ENCODE data around the gene TRAPPC1.

DNA sequence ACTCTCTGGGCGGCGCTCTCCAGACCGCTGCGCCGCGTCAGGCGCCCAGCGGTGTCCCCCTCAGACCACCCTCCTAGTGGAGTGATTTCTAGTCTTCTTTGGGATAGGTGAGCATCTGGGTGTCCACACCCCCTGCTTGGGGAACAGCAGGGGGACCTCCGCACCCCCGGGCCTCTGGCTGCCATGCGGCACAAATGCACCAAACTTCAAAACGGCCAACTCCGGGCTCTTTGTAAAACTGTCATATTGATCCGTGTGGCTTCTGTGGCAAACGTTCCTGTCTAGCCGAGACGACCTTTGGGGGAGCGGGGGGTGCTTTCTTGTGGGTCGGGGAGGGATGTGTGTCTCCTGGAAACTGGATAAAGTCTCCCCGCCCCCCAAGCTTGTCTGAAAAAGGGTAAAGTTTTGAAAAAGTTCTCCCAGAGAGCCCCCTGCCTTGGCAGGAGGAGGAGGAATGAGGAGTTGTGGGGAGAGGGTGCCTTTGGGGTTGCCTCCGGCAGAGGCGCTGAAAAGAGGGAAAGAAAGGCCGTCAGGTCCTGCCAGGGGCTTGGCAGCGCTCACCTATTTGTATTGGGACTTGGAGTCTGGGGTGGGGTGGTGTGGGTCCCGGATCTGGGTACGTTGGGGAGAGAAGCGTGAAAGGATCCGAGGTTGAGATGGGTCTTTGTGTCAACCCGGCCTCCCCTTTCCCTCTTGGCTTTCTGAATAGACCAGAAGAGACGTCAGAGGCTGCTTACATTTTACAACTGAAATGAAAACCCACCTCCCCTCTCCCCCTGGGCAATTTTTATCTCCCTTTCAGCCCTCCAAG, 45.3 kb downstream of the TRAPPC1 start:
- no peak for TF ChIP-seq TAF1 (IDR thresholded peaks at IDR 0.05; ENCODE audit: borderline replicate concordance, insufficient read depth, low read length)
- TF ChIP-seq SIN3A (IDR thresholded peaks at IDR 0.05; ENCODE audit: borderline replicate concordance, insufficient read depth, low read length) = no peak; the same call in 1 of the 2 replicates
- no peak; the same call in 1 of the 2 replicates for TF ChIP-seq POLR2AphosphoS5 (IDR thresholded peaks at IDR 0.05; ENCODE audit: low read depth, low read length)
- TF ChIP-seq, protein P1, sequence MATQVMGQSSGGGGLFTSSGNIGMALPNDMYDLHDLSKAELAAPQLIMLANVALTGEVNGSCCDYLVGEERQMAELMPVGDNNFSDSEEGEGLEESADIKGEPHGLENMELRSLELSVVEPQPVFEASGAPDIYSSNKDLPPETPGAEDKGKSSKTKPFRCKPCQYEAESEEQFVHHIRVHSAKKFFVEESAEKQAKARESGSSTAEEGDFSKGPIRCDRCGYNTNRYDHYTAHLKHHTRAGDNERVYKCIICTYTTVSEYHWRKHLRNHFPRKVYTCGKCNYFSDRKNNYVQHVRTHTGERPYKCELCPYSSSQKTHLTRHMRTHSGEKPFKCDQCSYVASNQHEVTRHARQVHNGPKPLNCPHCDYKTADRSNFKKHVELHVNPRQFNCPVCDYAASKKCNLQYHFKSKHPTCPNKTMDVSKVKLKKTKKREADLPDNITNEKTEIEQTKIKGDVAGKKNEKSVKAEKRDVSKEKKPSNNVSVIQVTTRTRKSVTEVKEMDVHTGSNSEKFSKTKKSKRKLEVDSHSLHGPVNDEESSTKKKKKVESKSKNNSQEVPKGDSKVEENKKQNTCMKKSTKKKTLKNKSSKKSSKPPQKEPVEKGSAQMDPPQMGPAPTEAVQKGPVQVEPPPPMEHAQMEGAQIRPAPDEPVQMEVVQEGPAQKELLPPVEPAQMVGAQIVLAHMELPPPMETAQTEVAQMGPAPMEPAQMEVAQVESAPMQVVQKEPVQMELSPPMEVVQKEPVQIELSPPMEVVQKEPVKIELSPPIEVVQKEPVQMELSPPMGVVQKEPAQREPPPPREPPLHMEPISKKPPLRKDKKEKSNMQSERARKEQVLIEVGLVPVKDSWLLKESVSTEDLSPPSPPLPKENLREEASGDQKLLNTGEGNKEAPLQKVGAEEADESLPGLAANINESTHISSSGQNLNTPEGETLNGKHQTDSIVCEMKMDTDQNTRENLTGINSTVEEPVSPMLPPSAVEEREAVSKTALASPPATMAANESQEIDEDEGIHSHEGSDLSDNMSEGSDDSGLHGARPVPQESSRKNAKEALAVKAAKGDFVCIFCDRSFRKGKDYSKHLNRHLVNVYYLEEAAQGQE (IDR thresholded peaks at IDR 0.05; ENCODE audit: insufficient read depth in 1 of 2, low read depth in 2 of 2, low read length in 2 of 2) = no peak

All from PFSK-1 (cell line).